K562 (cell line): Measurements from ENCODE around the gene CAMK1D.

ENCODE experiments used
- HDAC6 ChIP-seq: IDR thresholded peaks from 2 replicates; pipeline ENCODE4 v1.6.1; 2012; ENCODE audit warnings: low read depth, mild to moderate bottlenecking, control low read depth, inconsistent platforms, low read length, moderate library complexity
- HIVEP1 ChIP-seq: fragments of 250-450 bp; sonication (Bioruptor Pico); IDR thresholded peaks from 2 replicates; pipeline ENCODE4 v1.4.0; 2020; ENCODE audit warnings: mild to moderate bottlenecking
- JUN ChIP-seq, 2 experiments: sonication (generic) in 1 of 2; formaldehyde crosslinking in 1 of 2; IDR thresholded peaks; 2 replicates each; pipeline versions ENCODE4 v1.6.1 to v1.8.0; 2012 to 2022; ENCODE audit warnings: borderline replicate concordance in 2 of 2, mild to moderate bottlenecking in 2 of 2, improper control_type of control experiment in 1 of 2, low read depth in 1 of 2, low read length in 1 of 2, missing genetic modification reagents in 1 of 2
- KAT2B ChIP-seq: IDR thresholded peaks from one replicate; pipeline ENCODE4 v1.6.1; 2012; ENCODE audit warnings: low read depth, mild to moderate bottlenecking, control low read depth, inconsistent platforms, low read length, moderate library complexity
- KLF16 ChIP-seq: IDR thresholded peaks from 2 replicates; pipeline ENCODE4 v1.6.1; 2016; ENCODE audit warnings: antibody characterized with exemption
- MCM7 ChIP-seq, 2 experiments: fragments of 450-650 bp; IDR thresholded peaks; 2 replicates each; pipeline ENCODE4 v1.6.1; 2016 to 2018
- TAF1 ChIP-seq: IDR thresholded peaks from 2 replicates; pipeline ENCODE4 v1.6.1; 2011; ENCODE audit warnings: mild to moderate bottlenecking, low read length, moderate library complexity; ENCODE audit not compliant: insufficient read depth, control insufficient read depth, severe bottlenecking; ENCODE audit errors: extremely low read depth
- ZNF253 ChIP-seq: fragments of 250-450 bp; sonication (Bioruptor Pico); conservative IDR thresholded peaks from 2 replicates; pipeline ENCODE4 v1.6.1; 2021; ENCODE audit warnings: mild to moderate bottlenecking
- TF ChIP-seq, protein P1 (sequence below), 3 experiments: IDR thresholded peaks in 2 of 3; conservative IDR thresholded peaks in 1 of 3; 2 replicates each; pipeline ENCODE4 v1.5.1; 2011 to 2012; ENCODE audit warnings: low read length in 3 of 3, mild to moderate bottlenecking in 3 of 3, control low read depth in 2 of 3, improper control_type of control experiment in 1 of 3, inconsistent platforms in 1 of 3, low read depth in 1 of 3, mixed read lengths in 1 of 3, moderate library complexity in 1 of 3; ENCODE audit not compliant: insufficient read depth in 2 of 3
- TF ChIP-seq, protein P2 (sequence below), 2 experiments: fragments of 450-650 bp; IDR thresholded peaks; 2 replicates each; pipeline ENCODE4 v1.6.1; 2016; ENCODE audit warnings: mild to moderate bottlenecking in 2 of 2, borderline replicate concordance in 1 of 2, low read depth in 1 of 2, moderate library complexity in 1 of 2
- TF ChIP-seq, protein P3 (sequence below): fragments of 250-450 bp; sonication (Bioruptor Pico); IDR thresholded peaks from 2 replicates; pipeline ENCODE4 v1.5.0; 2020; ENCODE audit warnings: mild to moderate bottlenecking, borderline replicate concordance
- TF ChIP-seq, protein P4 (sequence below): fragments of 450-650 bp; formaldehyde crosslinking; IDR thresholded peaks from 2 replicates; pipeline ENCODE4 v1.4.0; 2020; ENCODE audit warnings: mild to moderate bottlenecking, moderate library complexity

DNA sequence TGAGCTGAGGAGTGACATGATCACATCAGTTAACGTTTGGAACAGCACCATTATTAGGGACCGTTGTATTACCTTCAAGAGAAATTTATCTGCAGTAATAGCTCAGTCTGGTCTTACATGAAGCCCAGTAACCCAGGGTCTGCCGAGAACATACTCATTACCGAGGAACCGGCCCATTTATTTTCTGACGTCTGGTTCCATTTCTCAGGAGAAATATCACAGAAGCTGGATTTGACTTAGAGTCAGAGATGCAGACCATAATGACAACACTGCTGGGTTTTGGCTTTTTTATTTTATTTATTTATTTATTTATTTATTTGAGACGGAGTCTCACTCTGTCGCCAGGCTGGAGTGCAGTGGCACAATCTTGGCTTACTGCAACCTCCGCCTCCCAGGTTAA lies 489.0 kb downstream of the CAMK1D start:
- no peak for TF ChIP-seq KAT2B
- TF ChIP-seq, protein P1, sequence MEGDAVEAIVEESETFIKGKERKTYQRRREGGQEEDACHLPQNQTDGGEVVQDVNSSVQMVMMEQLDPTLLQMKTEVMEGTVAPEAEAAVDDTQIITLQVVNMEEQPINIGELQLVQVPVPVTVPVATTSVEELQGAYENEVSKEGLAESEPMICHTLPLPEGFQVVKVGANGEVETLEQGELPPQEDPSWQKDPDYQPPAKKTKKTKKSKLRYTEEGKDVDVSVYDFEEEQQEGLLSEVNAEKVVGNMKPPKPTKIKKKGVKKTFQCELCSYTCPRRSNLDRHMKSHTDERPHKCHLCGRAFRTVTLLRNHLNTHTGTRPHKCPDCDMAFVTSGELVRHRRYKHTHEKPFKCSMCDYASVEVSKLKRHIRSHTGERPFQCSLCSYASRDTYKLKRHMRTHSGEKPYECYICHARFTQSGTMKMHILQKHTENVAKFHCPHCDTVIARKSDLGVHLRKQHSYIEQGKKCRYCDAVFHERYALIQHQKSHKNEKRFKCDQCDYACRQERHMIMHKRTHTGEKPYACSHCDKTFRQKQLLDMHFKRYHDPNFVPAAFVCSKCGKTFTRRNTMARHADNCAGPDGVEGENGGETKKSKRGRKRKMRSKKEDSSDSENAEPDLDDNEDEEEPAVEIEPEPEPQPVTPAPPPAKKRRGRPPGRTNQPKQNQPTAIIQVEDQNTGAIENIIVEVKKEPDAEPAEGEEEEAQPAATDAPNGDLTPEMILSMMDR (IDR thresholded peaks at IDR 0.05 in 2 of 3, conservative IDR thresholded peaks at IDR 0.05 in 1 of 3; ENCODE audit: insufficient read depth in 2 of 3, low read depth in 1 of 3, low read length in 3 of 3), result no peak
- TF ChIP-seq MCM7 (IDR thresholded peaks at IDR 0.05), result no peak
- TF ChIP-seq, protein P2, sequence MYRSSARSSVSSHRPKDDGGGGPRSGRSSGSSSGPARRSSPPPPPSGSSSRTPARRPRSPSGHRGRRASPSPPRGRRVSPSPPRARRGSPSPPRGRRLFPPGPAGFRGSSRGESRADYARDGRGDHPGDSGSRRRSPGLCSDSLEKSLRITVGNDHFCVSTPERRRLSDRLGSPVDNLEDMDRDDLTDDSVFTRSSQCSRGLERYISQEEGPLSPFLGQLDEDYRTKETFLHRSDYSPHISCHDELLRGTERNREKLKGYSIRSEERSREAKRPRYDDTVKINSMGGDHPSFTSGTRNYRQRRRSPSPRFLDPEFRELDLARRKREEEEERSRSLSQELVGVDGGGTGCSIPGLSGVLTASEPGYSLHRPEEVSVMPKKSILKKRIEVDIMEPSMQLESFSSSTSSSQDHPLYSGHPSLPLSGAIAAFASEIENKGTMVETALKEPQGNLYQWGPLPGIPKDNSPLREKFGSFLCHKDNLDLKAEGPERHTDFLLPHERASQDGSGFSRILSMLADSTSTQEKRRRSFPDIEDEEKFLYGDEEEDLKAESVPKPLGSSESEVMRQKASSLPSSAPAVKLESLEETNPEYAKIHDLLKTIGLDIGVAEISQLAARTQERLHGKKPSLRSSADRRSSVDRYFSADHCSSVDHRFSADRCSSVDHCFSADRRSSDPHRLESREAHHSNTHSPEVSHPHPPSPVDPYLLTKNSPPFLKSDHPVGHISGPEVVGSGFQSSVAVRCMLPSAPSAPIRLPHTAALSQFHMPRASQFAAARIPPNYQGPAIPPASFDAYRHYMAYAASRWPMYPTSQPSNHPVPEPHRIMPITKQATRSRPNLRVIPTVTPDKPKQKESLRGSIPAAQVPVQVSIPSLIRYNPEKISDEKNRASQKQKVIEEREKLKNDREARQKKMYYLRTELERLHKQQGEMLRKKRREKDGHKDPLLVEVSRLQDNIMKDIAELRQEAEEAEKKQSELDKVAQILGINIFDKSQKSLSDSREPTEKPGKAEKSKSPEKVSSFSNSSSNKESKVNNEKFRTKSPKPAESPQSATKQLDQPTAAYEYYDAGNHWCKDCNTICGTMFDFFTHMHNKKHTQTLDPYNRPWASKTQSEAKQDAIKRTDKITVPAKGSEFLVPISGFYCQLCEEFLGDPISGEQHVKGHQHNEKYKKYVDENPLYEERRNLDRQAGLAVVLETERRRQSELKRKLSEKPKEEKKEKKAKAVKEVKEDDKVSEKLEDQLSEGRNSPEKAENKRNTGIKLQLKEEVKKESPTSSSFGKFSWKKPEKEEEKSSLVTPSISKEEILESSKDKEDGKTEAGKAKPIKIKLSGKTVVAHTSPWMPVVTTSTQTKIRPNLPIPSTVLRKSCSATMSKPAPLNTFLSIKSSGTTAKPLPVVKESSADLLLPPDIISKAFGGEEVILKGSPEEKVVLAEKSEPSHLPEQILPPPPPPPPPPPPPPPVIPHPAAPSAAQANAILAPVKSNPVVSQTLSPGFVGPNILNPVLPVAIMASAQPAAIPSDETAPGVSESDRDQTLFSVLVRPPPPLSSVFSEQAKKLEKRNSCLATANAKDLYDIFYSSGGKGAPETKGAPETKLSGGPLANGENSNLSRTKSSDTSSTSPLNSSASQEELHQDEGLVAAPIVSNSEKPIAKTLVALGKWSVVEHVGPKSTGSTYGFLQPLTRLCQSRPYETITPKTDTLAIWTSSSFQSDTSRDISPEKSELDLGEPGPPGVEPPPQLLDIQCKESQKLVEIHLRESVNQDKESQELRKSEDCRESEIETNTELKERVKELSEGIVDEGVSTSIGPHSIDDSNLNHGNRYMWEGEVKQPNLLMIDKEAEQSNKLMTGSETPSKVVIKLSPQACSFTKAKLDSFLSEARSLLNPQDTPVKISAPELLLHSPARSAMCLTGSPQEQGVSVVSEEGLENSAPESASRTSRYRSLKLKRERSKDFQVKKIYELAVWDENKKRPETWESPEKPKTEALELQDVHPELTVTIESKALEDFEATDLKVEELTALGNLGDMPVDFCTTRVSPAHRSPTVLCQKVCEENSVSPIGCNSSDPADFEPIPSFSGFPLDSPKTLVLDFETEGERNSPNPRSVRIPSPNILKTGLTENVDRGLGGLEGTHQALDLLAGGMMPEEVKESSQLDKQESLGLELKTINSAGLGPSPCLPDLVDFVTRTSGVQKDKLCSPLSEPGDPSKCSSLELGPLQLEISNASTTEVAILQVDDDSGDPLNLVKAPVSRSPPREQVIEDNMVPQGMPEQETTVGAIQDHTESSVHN (IDR thresholded peaks at IDR 0.05; ENCODE audit: borderline replicate concordance in 1 of 2, low read depth in 1 of 2), result no peak
- TF ChIP-seq TAF1, result no peak
- TF ChIP-seq JUN (IDR thresholded peaks at IDR 0.05; ENCODE audit: borderline replicate concordance, low read depth, low read length), result no peak
- TF ChIP-seq JUN (CRISPR knock-in tag; IDR thresholded peaks at IDR 0.05; ENCODE audit: borderline replicate concordance), result no peak
- TF ChIP-seq HDAC6, result no peak
- TF ChIP-seq, protein P3, sequence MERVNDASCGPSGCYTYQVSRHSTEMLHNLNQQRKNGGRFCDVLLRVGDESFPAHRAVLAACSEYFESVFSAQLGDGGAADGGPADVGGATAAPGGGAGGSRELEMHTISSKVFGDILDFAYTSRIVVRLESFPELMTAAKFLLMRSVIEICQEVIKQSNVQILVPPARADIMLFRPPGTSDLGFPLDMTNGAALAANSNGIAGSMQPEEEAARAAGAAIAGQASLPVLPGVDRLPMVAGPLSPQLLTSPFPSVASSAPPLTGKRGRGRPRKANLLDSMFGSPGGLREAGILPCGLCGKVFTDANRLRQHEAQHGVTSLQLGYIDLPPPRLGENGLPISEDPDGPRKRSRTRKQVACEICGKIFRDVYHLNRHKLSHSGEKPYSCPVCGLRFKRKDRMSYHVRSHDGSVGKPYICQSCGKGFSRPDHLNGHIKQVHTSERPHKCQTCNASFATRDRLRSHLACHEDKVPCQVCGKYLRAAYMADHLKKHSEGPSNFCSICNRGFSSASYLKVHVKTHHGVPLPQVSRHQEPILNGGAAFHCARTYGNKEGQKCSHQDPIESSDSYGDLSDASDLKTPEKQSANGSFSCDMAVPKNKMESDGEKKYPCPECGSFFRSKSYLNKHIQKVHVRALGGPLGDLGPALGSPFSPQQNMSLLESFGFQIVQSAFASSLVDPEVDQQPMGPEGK, result no peak
- TF ChIP-seq, protein P4, sequence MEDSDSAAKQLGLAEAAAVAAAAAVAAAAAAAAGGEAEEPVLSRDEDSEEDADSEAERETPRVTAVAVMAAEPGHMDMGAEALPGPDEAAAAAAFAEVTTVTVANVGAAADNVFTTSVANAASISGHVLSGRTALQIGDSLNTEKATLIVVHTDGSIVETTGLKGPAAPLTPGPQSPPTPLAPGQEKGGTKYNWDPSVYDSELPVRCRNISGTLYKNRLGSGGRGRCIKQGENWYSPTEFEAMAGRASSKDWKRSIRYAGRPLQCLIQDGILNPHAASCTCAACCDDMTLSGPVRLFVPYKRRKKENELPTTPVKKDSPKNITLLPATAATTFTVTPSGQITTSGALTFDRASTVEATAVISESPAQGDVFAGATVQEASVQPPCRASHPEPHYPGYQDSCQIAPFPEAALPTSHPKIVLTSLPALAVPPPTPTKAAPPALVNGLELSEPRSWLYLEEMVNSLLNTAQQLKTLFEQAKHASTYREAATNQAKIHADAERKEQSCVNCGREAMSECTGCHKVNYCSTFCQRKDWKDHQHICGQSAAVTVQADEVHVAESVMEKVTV (CRISPR knock-in tag), result no peak
- no peak for TF ChIP-seq KLF16
- no peak for TF ChIP-seq ZNF253 (CRISPR knock-in tag)
- no peak for TF ChIP-seq HIVEP1 (CRISPR knock-in tag)
